ENCODE results near the gene EIF4A2.
"Not testable (repeated sequence)": the region's sequence is repeated elsewhere in the genome, so short reads cannot be mapped to it uniquely, and the experiment has no call there.

EIF4A2 gene

DNA sequence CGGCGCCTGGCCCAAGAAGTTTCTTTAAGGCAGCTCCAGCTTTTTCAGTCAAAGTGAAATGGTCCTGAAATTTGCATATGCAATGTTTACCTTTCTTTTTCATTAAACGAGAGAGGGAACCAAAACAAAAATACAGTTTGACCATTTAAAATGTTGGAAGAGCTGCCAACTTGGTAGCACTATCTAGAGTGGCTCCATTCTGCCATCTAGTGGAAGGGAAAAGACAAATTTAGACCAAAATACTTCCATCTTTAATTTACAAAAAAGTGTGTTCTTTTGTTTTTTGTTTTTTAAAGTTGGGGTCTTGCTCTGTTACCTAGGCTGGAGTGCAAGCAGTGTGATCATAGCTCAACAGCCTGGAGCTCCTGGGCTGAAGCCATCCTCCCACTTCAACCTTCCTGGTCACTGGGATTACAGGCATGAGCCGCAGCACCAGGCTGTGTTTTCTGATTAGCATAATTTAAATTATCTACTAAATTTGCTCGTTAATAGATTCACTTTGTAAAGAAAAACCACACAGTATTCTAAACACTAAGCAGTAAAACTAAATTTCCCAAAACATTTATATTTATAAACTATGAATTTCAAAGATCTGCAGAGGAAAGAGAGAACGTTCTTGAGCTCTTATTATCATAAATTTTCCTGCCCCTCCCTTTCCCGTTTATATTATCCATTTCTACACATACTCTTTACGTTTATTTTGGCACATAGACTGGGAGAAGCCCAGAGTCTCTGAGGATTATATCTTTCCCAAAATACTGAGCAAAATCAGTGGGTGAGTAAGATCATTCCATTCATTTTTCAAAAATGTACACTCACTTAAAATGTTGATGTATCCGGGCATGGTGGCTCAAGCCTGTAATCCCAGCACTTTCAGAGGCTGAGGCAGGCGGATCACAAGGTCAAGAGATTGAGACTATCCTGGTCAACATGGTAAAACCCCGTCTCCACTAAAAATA lies 38.3 kb downstream of the EIF4A2 start:
- peak in 1 of 2 donors; percentile 23 for DNase-seq

DNA sequence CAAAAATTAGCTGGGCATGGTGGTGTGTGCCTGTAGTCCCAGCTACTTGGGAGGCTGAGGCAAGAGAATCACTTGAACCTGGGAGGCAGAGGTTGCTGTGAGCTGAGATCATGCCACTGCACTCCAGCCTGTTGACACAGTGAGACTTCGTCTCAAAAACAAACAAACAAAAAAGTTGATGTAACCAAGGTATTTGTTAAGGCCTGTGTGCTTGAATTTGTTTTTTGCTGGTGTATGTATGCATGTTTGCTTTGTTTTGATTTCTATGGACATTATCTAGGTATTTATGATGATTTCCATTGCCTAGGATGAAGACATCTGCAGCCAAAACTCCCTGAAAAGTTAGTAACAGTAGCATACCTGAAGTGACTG lies 39.0 kb downstream of the EIF4A2 start:
- not testable (repeated sequence) for DNase-seq

DNA sequence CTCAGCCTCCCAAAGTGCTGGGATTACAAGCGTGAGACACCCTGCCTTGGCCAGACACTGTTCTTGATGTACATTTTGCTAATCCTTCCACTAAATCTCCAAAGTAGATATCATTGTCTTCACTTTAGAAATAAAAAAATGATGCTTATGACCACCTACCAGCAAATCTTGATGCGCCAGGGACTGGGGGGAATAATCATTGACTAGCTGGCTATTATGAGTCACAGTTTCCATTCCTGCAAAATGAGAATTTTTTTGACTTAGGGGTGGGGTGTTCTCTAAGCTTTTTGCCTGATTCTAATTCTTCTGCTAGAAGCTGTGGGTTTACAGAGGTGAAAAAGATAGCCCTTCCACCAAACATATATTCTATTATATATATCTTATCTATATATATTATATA lies 40.0 kb downstream of the EIF4A2 start:
- no peak for DNase-seq

DNA sequence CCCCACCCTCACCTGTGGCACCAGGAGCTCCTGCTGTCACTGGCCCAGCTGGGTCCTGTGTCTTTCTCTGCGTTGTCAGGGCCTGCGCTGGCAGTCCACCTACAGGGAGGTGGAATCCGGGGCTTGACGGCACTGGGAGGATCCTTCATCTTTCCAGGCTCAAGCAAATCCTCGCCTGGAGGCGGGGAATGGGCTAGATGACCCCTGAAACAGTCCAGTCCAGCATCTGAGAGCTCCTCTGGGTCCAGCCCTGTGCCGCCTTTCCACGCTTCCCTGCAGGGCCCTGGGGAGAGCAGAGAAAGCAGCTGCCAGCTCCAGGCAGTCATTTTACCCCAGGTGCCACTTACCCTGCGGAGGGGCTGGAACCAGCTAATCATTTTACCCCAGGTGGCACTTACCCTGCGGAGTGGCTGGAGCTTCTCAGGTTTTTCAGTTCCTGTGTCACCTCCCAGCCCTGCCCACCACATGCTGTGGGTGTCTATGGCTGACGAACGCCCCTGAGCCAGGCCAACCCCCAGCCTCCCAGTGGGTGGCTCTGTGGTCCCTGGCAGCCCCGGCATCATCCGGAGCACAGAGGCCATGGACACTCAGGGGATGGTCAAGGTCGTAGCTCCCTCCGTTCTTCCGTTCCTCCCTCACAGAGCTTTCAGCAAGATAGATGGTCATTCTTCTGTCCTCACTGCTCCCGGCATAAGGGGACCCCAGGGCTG lies 41.2 kb downstream of the EIF4A2 start:
- DNase-seq = no peak

DNA sequence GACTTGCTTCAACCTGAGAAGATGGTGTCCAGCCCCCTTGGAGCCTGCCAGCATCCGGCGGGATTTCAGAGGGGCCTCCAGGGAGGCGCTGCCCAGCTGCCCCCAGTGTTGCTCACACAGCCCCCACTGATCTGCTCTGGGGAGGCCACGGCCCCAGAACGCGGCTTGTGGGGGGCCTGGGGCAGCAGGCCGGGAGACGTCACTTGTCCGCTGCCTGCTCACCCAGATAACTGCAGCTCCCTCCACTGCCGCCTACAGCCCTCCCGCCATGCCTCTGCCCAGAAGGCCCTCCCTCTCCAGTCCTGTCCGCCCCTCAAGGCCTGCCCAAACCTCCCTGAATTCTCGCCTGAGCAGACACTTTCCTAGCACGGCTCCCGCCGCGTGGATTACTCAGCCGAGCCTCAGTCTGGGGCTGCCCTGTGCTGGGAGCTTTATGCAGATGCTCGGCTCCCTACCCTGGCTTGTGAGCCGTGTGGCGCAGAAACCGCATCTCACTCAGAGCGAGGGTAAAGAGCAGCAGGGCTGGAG lies 42.0 kb downstream of the EIF4A2 start:
- DNase-seq = no peak

DNA sequence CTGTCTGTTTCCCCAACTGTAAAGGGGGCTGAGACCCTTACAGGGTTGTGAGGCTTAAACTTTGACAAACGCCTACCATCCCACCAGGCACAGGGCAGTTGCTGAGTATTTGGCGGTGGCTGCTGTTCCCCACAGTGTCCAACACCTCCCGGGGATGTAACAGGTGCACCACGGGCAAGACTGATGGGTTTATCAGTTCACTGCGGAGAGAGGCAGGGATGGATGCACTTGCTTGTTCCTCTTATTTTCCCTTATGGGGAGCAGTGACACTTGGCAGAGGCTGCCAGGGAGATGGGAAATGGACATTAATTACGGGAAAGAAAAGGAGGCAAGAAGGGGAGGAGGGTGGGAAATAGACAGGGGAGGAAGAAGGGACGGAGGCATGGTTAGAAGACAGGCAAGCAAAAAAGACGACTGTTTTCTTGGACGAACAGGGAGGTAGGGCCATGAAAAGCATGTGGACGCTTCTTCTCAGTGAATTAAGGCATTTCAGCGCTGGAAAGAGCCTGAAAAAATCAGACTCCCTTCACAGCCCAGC lies 42.6 kb downstream of the EIF4A2 start:
- DNase-seq = no peak

GRCh38 chr3:186826410-186826975 lies 43.1 kb downstream of the EIF4A2 start:
- no peak for DNase-seq

DNA sequence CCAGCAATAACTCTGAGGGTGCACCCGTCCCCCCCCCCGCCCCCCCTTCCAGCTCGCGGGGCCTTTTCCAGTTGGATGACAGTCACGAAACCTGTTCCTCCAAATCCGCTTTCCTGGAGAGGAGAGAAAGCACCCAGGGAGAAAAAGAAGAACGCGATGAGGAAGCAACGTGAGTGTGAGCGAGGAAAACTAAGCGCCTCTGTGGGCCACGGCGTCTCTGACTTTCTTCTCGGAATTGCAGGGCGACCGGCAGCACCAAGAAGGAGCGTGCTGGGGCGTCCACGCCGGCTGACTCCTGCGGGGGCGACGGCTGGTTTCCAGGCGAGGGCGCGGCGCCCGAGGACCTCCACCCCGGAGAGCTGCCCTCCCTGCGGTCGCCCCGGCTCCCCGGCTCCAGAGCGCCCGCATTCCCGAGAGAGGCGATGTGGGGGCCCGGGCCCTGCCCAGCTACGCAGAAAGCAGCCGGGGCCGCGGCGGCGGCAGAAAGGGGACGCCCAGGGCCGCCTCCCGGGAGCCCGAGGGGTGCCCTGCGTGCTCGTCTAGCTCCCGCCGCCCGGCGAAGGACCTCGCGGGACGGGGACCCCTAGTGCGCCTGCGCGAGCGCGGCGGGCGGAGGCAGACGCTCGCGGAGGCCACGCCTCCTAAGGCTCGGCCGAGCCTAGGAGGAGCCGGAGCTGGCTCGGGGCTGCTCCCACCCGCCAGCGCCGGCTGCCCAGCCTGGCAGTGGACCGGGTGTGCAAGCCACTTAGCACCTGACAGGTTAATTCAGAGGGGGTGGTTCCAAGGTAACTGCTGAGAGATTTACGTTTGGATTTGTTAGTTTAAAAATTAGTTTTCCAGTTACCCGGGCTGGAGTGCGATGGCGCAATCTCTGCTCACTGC lies 43.8 kb downstream of the EIF4A2 start:
- DNase-seq = peak; percentile 71 to 72

DNA sequence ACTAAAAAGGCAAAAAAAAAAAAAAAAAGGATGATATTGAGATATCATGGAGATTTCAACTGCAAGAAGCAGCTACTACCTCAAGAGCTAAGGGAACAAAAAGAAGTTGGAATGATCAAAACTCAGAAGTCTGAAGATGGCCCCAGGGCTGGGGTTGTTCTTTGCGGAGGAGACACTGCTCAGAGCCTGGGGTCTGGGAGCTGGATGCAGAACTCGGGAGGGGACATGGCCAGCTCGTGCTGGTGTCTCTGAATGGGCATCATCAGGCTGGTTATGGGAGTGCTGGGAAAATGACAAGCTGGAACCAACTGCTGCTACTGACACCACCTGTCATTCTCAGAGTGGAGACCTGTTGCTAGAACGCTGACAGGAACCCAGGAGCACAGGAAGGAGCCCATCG lies 45.0 kb downstream of the EIF4A2 start:
- DNase-seq = no peak

DNA sequence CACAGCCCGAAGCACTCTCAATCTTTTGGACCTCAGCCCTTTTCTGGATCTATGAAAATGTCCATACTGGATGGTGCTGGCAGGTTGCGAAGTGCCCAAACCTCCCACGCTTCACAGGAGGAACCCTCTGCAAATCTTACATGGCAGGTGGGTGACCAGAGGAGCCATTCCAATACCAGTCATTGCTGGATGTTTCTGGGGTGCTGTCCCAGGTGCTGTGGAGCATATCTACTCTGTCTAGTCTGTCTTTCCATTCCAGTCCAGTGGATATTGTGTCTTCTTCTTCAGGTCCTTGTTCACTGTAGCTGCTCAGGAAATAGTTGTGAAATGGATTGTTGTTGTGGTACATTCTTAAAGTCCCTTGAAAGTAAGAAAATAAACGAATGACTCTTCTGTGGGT lies 48.4 kb downstream of the EIF4A2 start:
- DNase-seq = no peak

DNA sequence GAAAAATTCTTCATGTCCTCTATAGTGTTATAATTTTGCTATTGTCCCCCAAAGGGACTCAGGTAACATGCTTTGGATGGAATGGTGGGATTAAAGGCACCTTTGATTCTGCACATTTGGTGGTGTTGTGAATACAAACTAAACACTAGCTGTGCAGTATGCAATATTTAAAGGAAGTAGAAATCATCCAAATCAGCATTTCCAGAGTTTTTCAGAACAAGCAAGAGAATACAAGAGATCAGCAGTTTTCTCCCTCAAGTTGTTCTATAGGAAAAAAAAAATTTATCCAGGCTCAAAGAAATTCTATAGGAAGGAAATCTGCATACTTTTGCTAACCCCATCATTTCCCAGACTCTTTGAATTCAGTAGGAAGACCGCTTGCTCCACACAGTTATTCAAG lies 48.9 kb downstream of the EIF4A2 start:
- no peak for DNase-seq

All from bone marrow (tissue), 2 donors.